ENCODE results near the gene ARIH2. TPM values are rescaled to one million over a fixed set of nuclear protein-coding genes. Genes with fewer than 3 reads are reported as not detected.
A peak's percentile ranks its signal among the peaks of the same experiment; 100 is the strongest.
"Not testable (repeated sequence)": the region's sequence is repeated elsewhere in the genome, so short reads cannot be mapped to it uniquely, and the experiment has no call there.

Gene ARIH2
- 100 to 1,000 TPM; 116 to 127 TPM for total RNA-seq

DNA sequence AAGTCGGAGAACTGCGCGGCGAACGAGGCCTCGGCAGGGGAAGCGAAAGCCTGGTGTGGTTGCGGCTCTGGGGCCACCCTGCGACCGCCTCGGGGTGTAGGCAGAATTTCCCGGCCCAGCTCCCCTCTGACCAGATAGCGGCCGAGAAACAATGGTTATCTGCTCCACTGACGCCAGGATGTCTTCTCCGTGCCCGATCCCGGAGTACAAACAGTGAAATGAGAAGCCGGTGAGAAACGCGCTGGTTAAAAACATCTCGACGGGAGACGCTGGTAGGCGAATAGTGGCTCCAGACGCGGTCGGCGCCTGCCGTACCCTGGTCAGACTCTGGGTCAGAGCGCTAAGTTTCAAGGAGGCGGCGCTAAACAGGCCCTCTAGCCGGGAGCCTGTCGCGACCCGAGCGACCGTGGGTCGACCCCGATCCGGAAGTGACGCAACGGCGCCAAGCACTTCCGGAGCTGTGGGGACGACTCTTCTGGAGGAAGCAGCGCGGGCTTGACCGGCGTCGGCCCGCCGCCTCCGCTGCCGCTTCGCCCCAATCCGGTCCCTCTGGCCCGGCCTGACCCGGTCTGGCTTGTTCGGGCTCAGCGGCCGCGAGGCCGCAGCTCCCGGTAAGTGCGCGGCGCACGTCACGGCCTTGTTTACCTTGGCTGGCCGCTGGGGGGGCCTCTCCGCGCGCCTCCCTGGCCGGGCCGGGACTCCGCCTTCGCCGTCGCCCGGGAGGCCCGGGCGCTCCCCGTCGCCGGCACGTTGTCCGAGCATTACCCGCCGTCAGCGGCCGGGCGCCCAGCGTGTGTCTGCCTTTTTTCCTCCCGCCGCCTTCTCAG lies at the start of gene ARIH2:
Gene ARIH2, plus strand, starts transcription at position 455 of the 827 bp plus-strand sequence. CDS start 8,717 bp downstream, outside the sequence.
- Mint-ChIP-seq H3K27ac (peak within 1 kb of the TSS; percentile 98 to 100), H3K36me3 (peaks cover 6 to 18% of the 10 kb centered on the region in 2 donors), H3K9me3 (no peaks in the 10 kb centered on the region)
- DNase-seq (ENCODE audit: low spot score in 2 of 2) (peak; percentile 85 to 90), ATAC-seq (peak; percentile 84 to 88)

DNA sequence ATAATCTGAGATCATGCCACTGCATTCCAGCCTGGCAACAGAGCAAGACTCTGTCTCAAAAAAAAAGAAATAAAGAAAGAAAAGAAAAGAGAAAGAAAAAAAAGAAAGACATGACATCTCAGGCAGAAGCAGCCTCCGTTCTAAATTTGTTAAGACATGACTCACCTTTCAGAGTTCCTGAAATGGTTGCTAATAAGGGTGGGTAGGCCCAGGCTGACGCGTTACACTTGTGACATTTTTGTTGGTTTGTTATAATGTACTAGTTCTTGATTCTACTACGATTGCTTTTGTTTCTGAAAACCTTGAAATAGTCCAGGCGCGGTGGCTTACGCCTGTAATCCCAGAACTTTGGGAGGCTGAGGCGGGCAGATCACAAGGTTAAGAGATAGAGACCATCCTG lies 41.0 kb upstream of the ARIH2 start:
- DNase-seq (ENCODE audit: low spot score in 2 of 2) (no peak), ATAC-seq (no peak)
- Mint-ChIP-seq H3K27ac (no peak overlapping the region), H3K36me3 (no peaks in the 10 kb centered on the region), H3K9me3 (no peaks in the 10 kb centered on the region)

DNA sequence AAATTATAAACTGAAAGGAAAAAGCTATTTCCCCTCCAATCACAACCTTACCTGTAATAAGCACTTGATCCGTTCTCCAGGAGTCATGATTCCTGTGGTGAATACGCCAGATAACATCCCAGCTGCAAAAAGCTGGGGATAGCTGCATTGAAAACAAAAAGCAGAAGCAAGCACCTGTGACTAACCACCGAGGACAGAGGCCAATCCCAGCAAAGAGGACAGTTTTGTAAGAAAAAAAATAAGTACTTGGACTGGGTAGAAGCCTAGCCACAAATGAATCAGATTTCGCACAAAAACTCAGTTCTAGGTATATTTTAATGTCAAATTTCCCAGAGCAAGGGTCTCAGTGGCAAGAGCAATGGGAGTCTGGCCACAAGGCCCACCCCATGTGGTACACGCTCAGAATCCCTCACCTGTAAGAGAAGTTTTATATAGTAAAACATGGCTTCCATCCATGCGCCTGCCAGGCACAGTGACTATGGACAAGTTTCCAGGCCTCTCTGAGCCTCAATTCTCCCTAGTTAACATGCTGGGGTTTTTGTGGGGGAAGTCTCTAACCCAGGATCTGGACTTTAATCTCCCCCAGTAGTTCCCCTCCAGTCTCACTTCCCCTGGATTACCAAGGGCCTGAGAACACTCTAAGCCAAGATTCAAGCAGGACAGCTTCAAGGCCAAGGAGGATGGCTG lies 39.2 kb upstream of the ARIH2 start:
- Mint-ChIP-seq H3K9me3 (no peaks in the 10 kb centered on the region), H3K36me3 (no peaks in the 10 kb centered on the region), H3K27ac (peak overlapping the region in 1 of 2 donors; percentile 68)
- ATAC-seq (no peak), DNase-seq (ENCODE audit: low spot score in 2 of 2) (no peak)

DNA sequence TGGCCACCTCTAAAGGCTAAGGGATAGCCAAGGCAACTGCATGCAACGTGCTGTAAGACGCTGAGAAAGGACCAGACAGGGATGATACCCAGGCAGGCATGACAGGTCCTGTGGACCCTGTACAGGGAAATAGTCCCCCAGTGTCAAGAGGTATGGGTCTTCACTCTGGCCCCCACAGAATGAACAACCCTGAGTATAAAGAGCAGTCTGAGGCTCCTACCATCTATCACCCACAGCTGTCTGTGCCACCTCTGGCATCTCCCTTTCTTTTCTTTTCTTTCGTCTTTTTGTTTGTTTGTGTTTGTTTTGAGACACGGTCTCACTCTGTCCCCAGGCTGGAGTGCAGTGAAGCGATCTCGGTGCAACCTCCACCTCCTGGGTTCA lies 38.7 kb upstream of the ARIH2 start:
- no peaks in the 10 kb centered on the region for H3K9me3 Mint-ChIP-seq
- peaks cover 0 to 1% of the 10 kb centered on the region in 2 donors for H3K36me3 Mint-ChIP-seq
- no peak for DNase-seq (ENCODE audit: low spot score in 2 of 2)
- no peak for ATAC-seq
- H3K27ac Mint-ChIP-seq, result peak overlapping the region in 1 of 2 donors; percentile 68

DNA sequence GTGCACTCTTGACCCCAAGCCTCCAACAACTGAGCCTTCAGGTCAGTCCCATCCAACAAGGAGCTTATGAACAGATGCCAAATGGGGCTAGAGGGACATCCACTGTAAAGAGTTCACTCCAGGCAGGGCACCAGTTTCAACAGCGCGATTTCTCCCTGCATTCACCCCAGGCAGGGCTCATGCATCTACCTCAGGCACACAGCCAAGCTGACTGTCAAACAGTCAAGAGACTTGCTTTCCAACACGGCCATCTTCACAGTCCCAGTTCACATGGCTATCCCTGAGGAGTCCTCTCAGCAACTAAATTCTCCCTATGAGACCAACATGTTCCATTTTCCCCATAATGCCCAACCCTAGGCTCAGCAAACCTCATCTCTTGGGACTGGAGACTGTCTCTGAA lies 37.6 kb upstream of the ARIH2 start:
- ATAC-seq, result no peak
- Mint-ChIP-seq H3K27ac (no peak overlapping the region), H3K9me3 (no peaks in the 10 kb centered on the region), H3K36me3 (peaks cover 0 to 7% of the 10 kb centered on the region in 2 donors)
- DNase-seq (ENCODE audit: low spot score in 2 of 2), result no peak

DNA sequence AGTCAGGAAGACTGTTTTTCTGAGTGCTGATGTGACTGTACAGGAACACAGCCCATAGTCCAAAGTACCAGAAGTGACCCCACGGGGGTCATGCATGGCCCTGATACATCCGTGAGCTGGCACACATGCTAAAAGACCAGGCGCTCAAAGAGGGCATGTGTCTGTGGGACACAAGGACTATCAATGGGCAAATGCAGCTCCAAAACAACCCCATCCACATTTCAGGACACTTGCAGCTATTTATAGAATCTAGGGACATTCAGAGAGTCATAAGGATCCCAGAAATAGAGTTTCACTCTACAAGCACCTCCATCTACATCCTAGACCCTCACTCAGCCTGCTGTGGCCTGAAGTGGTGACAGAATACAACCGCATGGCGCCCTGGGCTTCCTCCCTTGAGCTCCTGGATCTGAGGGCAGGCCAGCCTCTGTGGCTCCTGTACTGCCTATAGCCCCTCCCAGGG lies 37.0 kb upstream of the ARIH2 start:
- ATAC-seq, result no peak
- H3K36me3 Mint-ChIP-seq, result peaks cover 0 to 7% of the 10 kb centered on the region in 2 donors
- H3K27ac Mint-ChIP-seq, result peak overlapping the region; percentile 34 to 50
- H3K9me3 Mint-ChIP-seq, result no peaks in the 10 kb centered on the region
- DNase-seq (ENCODE audit: low spot score in 2 of 2), result no peak

DNA sequence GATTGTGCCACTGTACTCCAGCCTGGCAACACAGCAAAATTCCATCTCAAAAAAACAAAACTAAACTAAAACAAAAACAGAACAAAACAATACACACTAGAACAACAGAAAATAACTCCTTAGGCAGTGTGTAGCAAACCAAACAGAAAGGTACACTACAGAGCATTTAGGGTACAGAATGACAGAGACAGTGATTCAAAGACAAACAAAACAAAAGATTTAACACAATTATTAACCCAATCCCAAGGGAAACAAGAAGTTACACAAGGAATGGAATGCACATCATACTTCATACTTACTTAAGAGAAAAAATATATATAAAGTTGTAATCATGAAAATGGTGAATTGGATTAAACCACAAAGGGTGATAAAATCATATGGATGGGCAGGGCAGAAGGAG lies 32.9 kb upstream of the ARIH2 start:
- no peaks in the 10 kb centered on the region for H3K9me3 Mint-ChIP-seq
- ATAC-seq, result no peak
- H3K36me3 Mint-ChIP-seq, result peaks cover 0 to 12% of the 10 kb centered on the region in 2 donors
- H3K27ac Mint-ChIP-seq, result no peak overlapping the region
- DNase-seq (ENCODE audit: low spot score in 2 of 2), result no peak

DNA sequence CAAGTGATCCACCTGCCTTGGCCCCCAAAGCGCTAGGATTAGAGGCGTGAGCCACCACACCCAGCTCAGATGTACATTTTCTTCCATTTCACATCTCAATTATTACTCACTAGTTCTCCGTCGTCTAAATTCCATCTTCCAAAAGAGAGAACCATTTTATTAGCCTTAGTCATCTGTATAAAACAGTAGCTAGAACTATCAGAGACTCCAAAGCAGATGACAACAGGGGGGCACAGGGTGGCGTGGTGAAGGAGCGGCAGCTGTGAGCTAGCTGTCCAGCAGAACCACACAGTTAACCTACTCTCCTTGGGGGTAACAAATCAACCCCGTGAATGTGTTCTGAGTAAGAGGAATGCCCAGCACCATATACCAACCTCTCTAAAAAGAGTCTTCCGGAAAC lies 27.0 kb upstream of the ARIH2 start:
- no peak for ATAC-seq
- Mint-ChIP-seq H3K36me3 (peaks cover 0 to 5% of the 10 kb centered on the region in 2 donors), H3K9me3 (no peaks in the 10 kb centered on the region), H3K27ac (peak overlapping the region in 1 of 2 donors; percentile 7)
- no peak for DNase-seq (ENCODE audit: low spot score in 2 of 2)

DNA sequence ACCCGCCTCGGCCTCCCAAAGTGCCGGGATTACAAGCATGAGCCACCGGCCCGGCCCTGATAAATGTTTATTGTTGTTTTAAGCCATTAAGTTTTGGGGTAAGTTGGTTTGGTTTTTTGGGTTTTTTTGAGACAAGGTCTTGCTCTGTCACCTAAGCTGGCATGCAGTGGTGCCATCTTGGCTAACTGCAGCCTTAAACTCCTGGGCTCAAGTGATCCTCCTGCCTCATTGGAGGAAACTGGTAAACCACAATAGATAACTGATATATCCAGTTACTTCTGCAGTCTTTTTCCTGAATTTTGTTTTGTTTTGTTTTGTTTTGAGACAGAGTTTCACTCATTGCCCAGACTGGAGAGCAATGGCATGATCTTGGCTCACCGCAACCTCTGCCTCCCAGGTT lies 24.1 kb upstream of the ARIH2 start:
- no peak for ATAC-seq

DNA sequence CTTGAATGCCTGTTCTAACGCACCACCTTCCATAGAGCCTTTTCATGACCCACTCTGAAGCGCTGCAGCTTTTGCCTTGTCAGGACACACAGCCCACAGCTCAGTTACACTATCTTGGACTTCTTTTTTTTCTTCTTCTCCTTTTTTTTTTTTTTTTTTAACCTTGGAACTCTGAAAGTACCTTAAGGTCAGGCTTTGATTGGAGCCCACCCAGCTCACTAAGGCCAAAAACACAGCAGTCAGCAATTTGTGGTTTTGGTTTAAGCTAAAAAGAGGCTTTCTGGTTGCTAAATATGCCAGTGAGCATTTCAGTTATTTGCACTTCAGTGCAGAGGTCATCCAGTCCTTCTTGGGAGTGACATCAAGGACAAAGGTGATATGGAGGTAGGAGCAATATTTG lies 21.7 kb upstream of the ARIH2 start:
- DNase-seq (ENCODE audit: low spot score in 2 of 2) (no peak), ATAC-seq (no peak)
- peak overlapping the region in 1 of 2 donors; percentile 97 for H3K27ac Mint-ChIP-seq
- H3K36me3 Mint-ChIP-seq, result peaks cover 0 to 8% of the 10 kb centered on the region in 2 donors
- H3K9me3 Mint-ChIP-seq, result no peaks in the 10 kb centered on the region

More for the DNA sequence above, 24.1 kb upstream of the ARIH2 start:
- H3K9me3 Mint-ChIP-seq, result no peaks in the 10 kb centered on the region
- H3K27ac Mint-ChIP-seq, result no peak overlapping the region
- DNase-seq (ENCODE audit: low spot score in 2 of 2), result no peak
- H3K36me3 Mint-ChIP-seq, result peaks cover 0 to 8% of the 10 kb centered on the region in 2 donors

DNA sequence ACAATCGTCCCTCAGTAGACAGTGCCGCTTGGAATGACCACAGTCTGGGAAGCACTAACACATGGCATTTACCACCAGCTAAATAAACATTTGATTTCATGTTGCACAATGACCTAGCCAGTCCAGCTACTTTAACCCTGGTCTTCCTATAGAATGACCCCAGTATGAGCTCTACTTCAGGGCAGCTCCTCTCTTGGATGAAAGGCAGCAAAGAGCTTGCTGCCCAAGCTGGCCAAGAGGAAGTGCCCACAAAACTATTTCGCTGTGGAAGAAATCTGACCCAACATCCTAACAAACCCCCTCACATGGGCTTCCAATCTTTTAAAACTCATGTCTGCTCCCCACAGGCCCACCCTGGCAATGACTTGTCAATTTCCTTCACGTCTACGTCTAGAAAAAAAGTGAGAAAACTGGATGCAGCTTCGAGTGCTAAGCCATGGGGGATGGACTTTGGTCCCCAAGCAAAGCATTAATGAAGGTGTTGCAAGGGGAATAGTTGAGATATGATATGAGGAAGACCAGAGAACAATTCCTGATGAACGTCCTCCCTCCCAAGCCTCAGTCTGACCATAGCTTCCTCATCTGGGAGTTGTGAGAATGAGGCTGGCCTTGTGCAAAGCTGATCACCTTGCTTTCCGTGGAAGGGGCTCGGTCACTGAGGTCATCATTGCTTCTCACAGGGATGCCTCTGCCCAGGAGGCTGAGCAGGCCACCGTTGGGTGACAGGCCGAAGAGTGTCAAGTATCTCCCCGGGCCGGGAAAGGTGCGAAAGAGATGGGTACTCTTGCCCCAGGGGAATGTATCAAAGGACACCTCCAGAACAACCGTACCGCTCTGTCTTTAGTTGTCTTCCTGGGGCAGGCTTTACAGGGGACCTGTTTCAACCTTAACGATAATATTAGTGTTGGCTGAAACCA lies 20.9 kb upstream of the ARIH2 start:
- peak; percentile 5 to 25 for ATAC-seq
- DNase-seq (ENCODE audit: low spot score in 2 of 2), result peak in 1 of 2 donors; percentile 28
- no peaks in the 10 kb centered on the region for H3K9me3 Mint-ChIP-seq

DNA sequence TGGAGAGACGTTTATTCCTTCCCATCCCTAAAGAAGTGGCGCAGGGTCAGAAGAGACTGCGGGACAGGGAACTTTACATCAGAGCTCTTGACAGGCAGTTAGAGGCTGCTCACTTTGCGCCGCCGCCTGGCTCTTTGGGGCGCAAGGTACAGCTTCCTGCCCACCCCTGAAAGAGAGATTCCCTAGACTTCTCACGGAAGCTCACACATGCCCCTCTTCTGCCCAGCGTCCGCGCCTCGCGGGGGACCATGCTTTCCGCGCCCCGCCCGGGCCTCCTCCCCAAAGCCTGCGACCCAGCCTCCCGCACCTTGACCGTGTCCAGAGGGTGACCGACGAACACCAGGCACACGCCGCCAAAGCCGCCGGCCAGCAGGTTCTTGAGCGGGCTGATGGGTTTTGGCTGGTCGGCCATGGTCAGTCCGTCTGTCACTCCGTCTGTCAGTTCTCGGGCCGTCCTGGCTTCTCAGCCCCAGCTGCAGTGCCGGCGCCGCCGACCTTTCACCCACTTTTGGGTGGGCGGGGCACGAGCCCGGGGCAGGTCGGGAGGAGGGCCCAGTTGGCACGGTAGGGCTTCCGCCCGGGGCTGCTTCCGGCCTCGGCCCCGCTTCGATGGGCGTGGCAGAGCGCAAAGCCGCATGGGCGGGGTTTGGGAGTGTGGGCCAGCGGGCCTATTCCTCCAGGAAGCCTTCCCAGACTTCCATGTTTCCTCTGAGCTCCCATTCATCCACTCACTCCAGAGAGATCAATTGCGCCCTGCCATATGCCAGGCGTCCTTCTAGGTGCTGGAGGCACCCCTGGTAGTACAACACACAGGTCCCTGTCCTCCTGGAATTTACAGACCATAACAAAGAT lies 20.0 kb upstream of the ARIH2 start, which contains the start of gene SLC25A20:
Gene SLC25A20, minus strand, starts transcription at position 500 of the 852 bp plus-strand sequence. Its CDS starts 88 bp downstream, at position 412.
- peak within 1 kb of the TSS; percentile 83 to 97 for H3K27ac Mint-ChIP-seq

More for the DNA sequence above, 20.9 kb upstream of the ARIH2 start:
- Mint-ChIP-seq H3K36me3 (peaks cover 0 to 8% of the 10 kb centered on the region in 2 donors), H3K27ac (peak overlapping the region; percentile 83 to 97)

DNA sequence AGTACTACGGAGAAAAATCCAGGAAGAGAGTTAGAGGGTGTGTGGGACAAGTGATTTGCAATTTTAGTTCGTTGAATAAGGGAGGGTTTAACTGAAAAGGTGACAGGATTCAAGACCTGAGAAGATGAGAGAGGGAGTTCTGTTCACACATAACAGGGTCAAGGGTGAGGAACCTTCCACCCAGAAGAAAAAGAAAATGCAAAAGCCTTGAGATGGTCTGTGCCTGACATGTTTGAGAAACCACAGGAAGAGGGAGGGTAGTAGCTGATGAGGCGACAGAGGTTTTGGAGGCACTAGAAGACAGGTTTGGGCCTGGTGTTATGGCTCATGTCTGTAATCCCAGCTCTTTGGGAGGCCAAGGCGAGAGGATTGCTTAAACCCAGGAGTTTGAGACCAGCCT lies 19.4 kb upstream of the ARIH2 start:
- H3K36me3 Mint-ChIP-seq, result peaks cover 0 to 8% of the 10 kb centered on the region in 2 donors
- peak overlapping the region; percentile 83 to 97 for H3K27ac Mint-ChIP-seq
- DNase-seq (ENCODE audit: low spot score in 2 of 2) (peak; percentile 17 to 58), ATAC-seq (peak; percentile 8 to 49)
- H3K9me3 Mint-ChIP-seq, result no peaks in the 10 kb centered on the region

More for the DNA sequence above, 20.0 kb upstream of the ARIH2 start, which contains the start of gene SLC25A20:
- H3K36me3 Mint-ChIP-seq, result peaks cover 0 to 8% of the 10 kb centered on the region in 2 donors
- ATAC-seq (peak; percentile 96 to 98), DNase-seq (ENCODE audit: low spot score in 2 of 2) (peak; percentile 92 to 95)
- H3K9me3 Mint-ChIP-seq, result no peaks in the 10 kb centered on the region

DNA sequence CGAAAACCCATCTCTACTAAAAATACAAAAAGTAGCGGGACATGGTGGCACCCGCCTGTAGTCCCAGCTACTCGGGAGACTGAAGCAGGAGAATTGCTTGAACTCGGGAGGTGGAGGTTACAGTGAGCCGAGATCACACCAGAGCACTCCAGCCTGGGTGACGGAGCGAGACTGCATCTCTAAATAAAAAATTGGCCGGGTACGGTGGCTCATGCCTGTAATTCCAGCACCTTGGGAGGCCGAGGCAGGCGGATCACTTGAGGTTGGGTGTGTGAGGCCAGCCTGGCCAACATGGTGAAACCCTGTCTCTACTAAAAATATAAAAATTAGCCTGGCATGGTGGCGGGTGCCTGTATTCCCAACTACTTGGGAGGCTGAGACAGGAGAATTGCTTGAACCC lies 11.6 kb upstream of the ARIH2 start:
- DNase-seq (ENCODE audit: low spot score in 2 of 2); ATAC-seq; H3K36me3 Mint-ChIP-seq; H3K9me3 Mint-ChIP-seq; H3K27ac Mint-ChIP-seq: not testable (repeated sequence)

DNA sequence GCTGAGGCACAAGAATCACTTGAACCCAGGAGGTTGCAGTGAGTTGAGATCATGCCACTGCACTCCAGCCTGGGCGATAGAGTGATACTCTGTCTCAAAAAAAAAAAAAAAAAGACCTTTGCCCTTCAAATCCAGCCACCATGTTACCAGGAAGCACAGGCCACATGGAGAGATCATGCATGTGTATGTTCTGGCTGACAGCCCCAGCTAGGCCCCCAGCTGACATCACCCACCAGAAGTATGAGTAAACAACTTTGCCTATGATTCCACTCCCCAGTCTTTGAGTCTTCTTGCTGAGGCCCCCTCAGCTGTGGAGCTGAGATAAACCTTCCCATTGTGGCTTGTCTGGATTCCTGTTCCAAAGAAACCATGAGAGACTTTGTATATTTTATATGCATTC lies 3.3 kb upstream of the ARIH2 start:
- DNase-seq (ENCODE audit: low spot score in 2 of 2), result no peak
- Mint-ChIP-seq H3K36me3 (peaks cover 6 to 18% of the 10 kb centered on the region in 2 donors), H3K9me3 (no peaks in the 10 kb centered on the region), H3K27ac (peak overlapping the region in 1 of 2 donors; percentile 52)
- no peak for ATAC-seq

Measured in activated naive CD4-positive, alpha-beta T cell treated with anti-CD3 and anti-CD28 coated beads, Interleukin-2, amount 50 U/mL, for 72 hours (primary cell).